HCEC 1CT (cell line): ENCODE measurements around the gene ITGB4.

Source experiments
- DNase-seq: peaks from one replicate; pipeline ENCODE4 v3.0.0-alpha.2; 2017

Gene ITGB4

GRCh38 chr17:75733471-75733870 lies 12.2 kb downstream of the ITGB4 start:
- DNase-seq: no peak

GRCh38 chr17:75734674-75735294 lies 13.5 kb downstream of the ITGB4 start:
- DNase-seq: no peak

GRCh38 chr17:75736173-75736835 lies 15.0 kb downstream of the ITGB4 start:
- no peak for DNase-seq

- no peak for DNase-seq
Measured at GRCh38 chr17:75737133-75737962, 16.1 kb downstream of the ITGB4 start.

- DNase-seq: peak; percentile 17
Measured at GRCh38 chr17:75738218-75738802, 17.1 kb downstream of the ITGB4 start.

- no peak for DNase-seq
Measured at GRCh38 chr17:75739174-75739573, 17.9 kb downstream of the ITGB4 start.

- no peak for DNase-seq
Measured at GRCh38 chr17:75739801-75740200, 18.5 kb downstream of the ITGB4 start.

- DNase-seq: no peak
Measured at GRCh38 chr17:75740215-75740614, 19.0 kb downstream of the ITGB4 start.

- DNase-seq: no peak
Measured at GRCh38 chr17:75740631-75741077, 19.4 kb downstream of the ITGB4 start.

- DNase-seq: no peak
Measured at GRCh38 chr17:75742337-75742736, 21.1 kb downstream of the ITGB4 start.

GRCh38 chr17:75743625-75744206 lies 22.5 kb downstream of the ITGB4 start:
- no peak for DNase-seq

GRCh38 chr17:75748706-75749105 lies 27.4 kb downstream of the ITGB4 start:
- no peak for DNase-seq

- DNase-seq: peak; percentile 55
Measured at GRCh38 chr17:75749545-75750389, 28.5 kb downstream of the ITGB4 start.

- DNase-seq: no peak
Measured at GRCh38 chr17:75750661-75751423, 29.6 kb downstream of the ITGB4 start.

- DNase-seq: no peak
Measured at GRCh38 chr17:75751676-75752404, 30.6 kb downstream of the ITGB4 start.

GRCh38 chr17:75752405-75752709 lies 31.1 kb downstream of the ITGB4 start:
- DNase-seq: no peak

GRCh38 chr17:75752802-75753513 lies 31.7 kb downstream of the ITGB4 start:
- no peak for DNase-seq

GRCh38 chr17:75753514-75754377 lies 32.5 kb downstream of the ITGB4 start:
- peak; percentile 71 for DNase-seq
